Inflammatory macrophage treated with lipopolysaccharide for 4 hours (primary cell): Measurements from ENCODE around the gene AFF3.
"Not testable (repeated sequence)": the region's sequence is repeated elsewhere in the genome, so short reads cannot be mapped to it uniquely, and the experiment has no call there.

Source experiments
- DNase-seq: peaks from one replicate; pipeline ENCODE4 v3.0.0-alpha.2; 2020

Gene AFF3

GRCh38 chr2:99504844-99505584, 637.4 kb downstream of the AFF3 start:
- no peak for DNase-seq

- DNase-seq = not testable (repeated sequence)
Measured at GRCh38 chr2:99503662-99504416, 638.6 kb downstream of the AFF3 start.

GRCh38 chr2:99496021-99496420, 646.4 kb downstream of the AFF3 start:
- no peak for DNase-seq
